Pancreas (tissue), 10 donors: ENCODE results near the gene STRBP. TPM values are rescaled to one million over a fixed set of nuclear protein-coding genes. Genes with fewer than 3 reads are reported as not detected.
A peak's percentile ranks its signal among the peaks of the same experiment; 100 is the strongest.

Source experiments
- ATAC-seq, 4 donors: fragments of 200-7000 bp; cut with Tn5 transposase; one replicate each; pipeline versions ENCODE4 v1.8.0 to v1.9.1; 2020; ENCODE audit warnings: mild to moderate bottlenecking in 4 of 4, moderate library complexity in 4 of 4
- DNase-seq, 6 donors: peaks; one replicate each; pipeline ENCODE4 v3.0.0-alpha.2; 2020
- FAIRE-seq: peaks from 2 replicates; lab custom pipeline; 2012; peaks lifted over from hg19 to GRCh38; lab: Jason Lieb, UNC
- H3K27ac ChIP-seq, 4 donors: fragments of 200-600 bp; sonication (generic); 1 replicate in 3 of 4; 2 replicates in 1 of 4; pipeline versions ENCODE4 v1.5.0 to v1.8.0; 2020
- H3K27me3 ChIP-seq, 4 donors: fragments of 200-600 bp; one replicate each; pipeline ENCODE4 v1.8.0; 2021
- H3K36me3 ChIP-seq, 3 donors: fragments of 200-600 bp; sonication (generic) in 1 of 3; one replicate each; pipeline versions ENCODE4 v1.5.0 to v1.8.0; 2020 to 2021
- H3K4me1 ChIP-seq, 3 donors: fragments of 200-600 bp; one replicate each; pipeline ENCODE4 v1.8.0; 2021
- H3K4me3 ChIP-seq, 4 donors: fragments of 200-600 bp; sonication (generic) in 2 of 4; one replicate each; pipeline versions ENCODE4 v1.5.0 to v1.8.0; 2020 to 2021
- H3K9me3 ChIP-seq, 4 donors: fragments of 200-600 bp; one replicate each; pipeline ENCODE4 v1.8.0; 2021
- WGBS, 2 donors: extraction: QIAGEN DNeasy Blood & Tissue Kit; methylation state at CpG; one replicate each; pipeline ENCODE4 v1.1.7; 2013; 5-methylcytosine and 5-hydroxymethylcytosine counted together
- intact Hi-C, 3 donors: fragments of 100-400 bp; cut with DNase I; formaldehyde crosslinking; loops; one replicate each; pipeline versions ENCODE4 v1.11.1 to v1.14.2; 2022
- polyA plus RNA-seq, 2 donors: library from polyadenylated mRNA; stranded (reverse); fragments of 200-250 nt; gene quantifications; one replicate each; pipeline ENCODE4 v1.2.3, GENCODE V29; 2013
- total RNA-seq, 6 donors: library from RNA; stranded (reverse); fragmentation: NEBNext Ultra II Directional in 4 of 6; extraction: Animal tissue kit (Norgen Biotek cat#: 25700) in 4 of 6; gene quantifications; one replicate each; pipeline versions ENCODE4 v1.2.1 to v1.2.4, GENCODE V29; 2021 to 2023
- TF ChIP-seq, protein P1 (sequence below), 4 donors: fragments of 200-600 bp; sonication (generic) in 3 of 4; IDR thresholded peaks; one replicate each; pipeline versions ENCODE4 v1.5.0 to v1.8.0; 2021; ENCODE audit warnings: antibody characterized with exemption in 4 of 4
- donor health status: healthy with polysubstance abuse.
- donor health status: DM: no; HTN: no; CAD: no; lungs with moderate emphysema.
- donor health status: DM: no; HTN: no; CAD: no.
- donor health status: control.
- donor health status: control.
- donor health status: Bipolar disorder and iron deficiency.
- donor health status: DM: yes; HTN: yes; CAD: no.
- donor health status: DM: no; HTN: no; CAD: no.
- donor health status: DM: no; HTN: no; CAD: no.
- donor health status: DM: yes; HTN: yes; CAD: no.

The STRBP gene
- total and polyA plus RNA-seq, 8 donors: 8.0 to 17.8 (median 12.5) TPM

- intact Hi-C loops: no loop called here
- Histone ChIP-seq H3K36me3 (peaks cover 0 to 9% (median 0%) of the 10 kb centered on the region in 3 donors), H3K27ac (no peak overlapping the region), H3K4me3 (no peak overlapping the region), H3K4me1 (no peaks in the 10 kb centered on the region), H3K27me3 (no peaks in the 10 kb centered on the region), H3K9me3 (no peaks in the 10 kb centered on the region)
- ATAC-seq (no peak), FAIRE-seq (no peak), DNase-seq (no peak)
- WGBS, 2 donors: 93 to 98% methylated on average over 1 of the region's 1 CpG
- TF ChIP-seq, protein P1, sequence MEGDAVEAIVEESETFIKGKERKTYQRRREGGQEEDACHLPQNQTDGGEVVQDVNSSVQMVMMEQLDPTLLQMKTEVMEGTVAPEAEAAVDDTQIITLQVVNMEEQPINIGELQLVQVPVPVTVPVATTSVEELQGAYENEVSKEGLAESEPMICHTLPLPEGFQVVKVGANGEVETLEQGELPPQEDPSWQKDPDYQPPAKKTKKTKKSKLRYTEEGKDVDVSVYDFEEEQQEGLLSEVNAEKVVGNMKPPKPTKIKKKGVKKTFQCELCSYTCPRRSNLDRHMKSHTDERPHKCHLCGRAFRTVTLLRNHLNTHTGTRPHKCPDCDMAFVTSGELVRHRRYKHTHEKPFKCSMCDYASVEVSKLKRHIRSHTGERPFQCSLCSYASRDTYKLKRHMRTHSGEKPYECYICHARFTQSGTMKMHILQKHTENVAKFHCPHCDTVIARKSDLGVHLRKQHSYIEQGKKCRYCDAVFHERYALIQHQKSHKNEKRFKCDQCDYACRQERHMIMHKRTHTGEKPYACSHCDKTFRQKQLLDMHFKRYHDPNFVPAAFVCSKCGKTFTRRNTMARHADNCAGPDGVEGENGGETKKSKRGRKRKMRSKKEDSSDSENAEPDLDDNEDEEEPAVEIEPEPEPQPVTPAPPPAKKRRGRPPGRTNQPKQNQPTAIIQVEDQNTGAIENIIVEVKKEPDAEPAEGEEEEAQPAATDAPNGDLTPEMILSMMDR (IDR thresholded peaks at IDR 0.05): no peak
These were observed 139.0 kb downstream of the STRBP start for GRCh38 chr9:123129423-123129822.

DNA sequence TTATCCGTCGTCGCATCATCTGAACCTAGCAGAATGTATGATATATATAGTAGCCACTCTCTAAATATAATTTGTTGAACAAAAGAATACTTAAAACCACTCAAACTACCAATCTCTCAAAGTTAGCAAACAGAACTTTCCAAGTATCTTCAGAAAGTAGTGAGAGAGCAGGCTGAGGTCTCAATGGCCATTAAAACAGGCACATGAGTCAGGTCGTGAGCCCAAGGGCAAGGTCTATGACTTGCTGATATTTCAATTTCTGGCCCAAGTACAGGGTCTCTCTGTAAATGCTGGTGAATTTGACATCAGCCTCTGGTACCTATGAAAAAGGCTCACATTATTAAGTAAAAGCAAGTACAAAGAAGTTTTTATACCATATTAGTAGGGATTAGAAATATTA lies 139.8 kb downstream of the STRBP start:
- Histone ChIP-seq H3K36me3 (peaks cover 0 to 9% (median 0%) of the 10 kb centered on the region in 3 donors), H3K27ac (no peak overlapping the region), H3K4me3 (no peak overlapping the region), H3K4me1 (no peaks in the 10 kb centered on the region), H3K27me3 (no peaks in the 10 kb centered on the region), H3K9me3 (no peaks in the 10 kb centered on the region)
- ATAC-seq: no peak
- no peak for FAIRE-seq
- DNase-seq: no peak
- intact Hi-C loops: no loop called here
- TF ChIP-seq, protein P1 (IDR thresholded peaks at IDR 0.05): no peak
- WGBS, 2 donors: 97 to 98% methylated on average over 4 of the region's 4 CpGs

DNA sequence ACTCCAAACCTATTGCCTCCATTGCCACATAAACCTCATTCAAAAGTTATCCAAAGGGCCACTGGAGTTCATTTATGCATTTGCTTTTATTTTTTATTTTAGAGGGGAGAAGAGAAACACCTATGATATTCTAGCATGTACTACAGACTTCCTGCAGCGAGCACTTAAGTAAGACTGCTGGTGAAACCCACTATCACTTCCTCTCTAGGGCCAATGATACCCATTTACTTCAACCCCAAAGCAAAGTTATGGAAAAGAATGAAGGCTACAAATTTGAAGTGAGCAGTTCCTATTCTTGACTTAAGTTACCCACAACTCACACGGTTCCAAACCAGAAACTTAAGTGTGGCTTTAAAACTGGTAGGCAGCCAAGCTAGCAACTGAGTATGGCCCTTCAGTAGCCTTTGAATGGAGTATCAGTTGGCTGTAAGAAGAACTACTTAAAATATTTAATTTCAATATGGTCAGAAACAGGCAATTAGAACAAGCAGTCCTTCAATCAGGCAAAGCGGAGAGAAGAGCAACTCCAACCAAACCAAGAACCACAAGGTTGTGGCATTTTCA lies 140.8 kb downstream of the STRBP start:
- FAIRE-seq: no peak
- TF ChIP-seq, protein P1 (IDR thresholded peaks at IDR 0.05): no peak

GRCh38 chr9:123121457-123121856 lies 146.9 kb downstream of the STRBP start:
- H3K27ac ChIP-seq: no peak overlapping the region
- ATAC-seq: peak in 3 of 4 donors; percentile 32 to 58 (median 40)
- WGBS, 2 donors: 41 to 43% methylated on average over 3 of the region's 3 CpGs
- intact Hi-C loops: no loop called here
- H3K4me3 ChIP-seq: no peak overlapping the region
- TF ChIP-seq, protein P1 (IDR thresholded peaks at IDR 0.05): no peak
- peaks cover 0 to under 1% (median 0%) of the 10 kb centered on the region in 3 donors for H3K36me3 ChIP-seq
- no peaks in the 10 kb centered on the region for H3K4me1 ChIP-seq
- no peak for DNase-seq
- H3K9me3 ChIP-seq: no peaks in the 10 kb centered on the region
- FAIRE-seq: no peak
- H3K27me3 ChIP-seq: no peaks in the 10 kb centered on the region

More for the DNA sequence above, 140.8 kb downstream of the STRBP start:
- peaks cover 0 to 9% (median 0%) of the 10 kb centered on the region in 3 donors for H3K36me3 ChIP-seq
- DNase-seq (no peak), ATAC-seq (no peak)
- no peak overlapping the region for H3K27ac ChIP-seq
- H3K4me3 ChIP-seq: no peak overlapping the region
- H3K9me3 ChIP-seq: no peaks in the 10 kb centered on the region
- no peaks in the 10 kb centered on the region for H3K4me1 ChIP-seq
- H3K27me3 ChIP-seq: no peaks in the 10 kb centered on the region
- WGBS, 2 donors: 95 to 97% methylated on average over 3 of the region's 3 CpGs
- intact Hi-C loops: no loop called here

DNA sequence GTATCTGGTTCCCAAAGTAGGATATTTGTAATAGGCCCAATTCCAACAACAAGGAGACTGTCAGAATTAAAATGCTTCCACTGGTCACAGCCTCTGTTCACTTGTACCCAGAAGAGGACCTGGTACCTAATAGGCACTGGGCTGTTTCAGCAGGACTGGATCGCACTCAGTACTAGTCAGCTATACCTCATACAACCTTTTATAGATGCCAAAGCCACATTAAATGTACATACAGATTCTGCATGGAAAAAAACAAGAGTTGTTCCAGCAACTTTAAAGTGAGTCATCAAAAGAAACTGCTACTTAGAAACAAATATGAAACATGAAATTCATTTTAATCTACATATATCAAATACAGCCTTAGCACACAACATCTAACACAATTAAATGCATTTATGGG lies 147.4 kb downstream of the STRBP start:
- TF ChIP-seq, protein P1 (IDR thresholded peaks at IDR 0.05): no peak
- 97 to 100% methylated on average over 1 of the region's 1 CpG for WGBS, 2 donors
- no peak for FAIRE-seq

More for the DNA sequence above, 147.4 kb downstream of the STRBP start:
- no peaks in the 10 kb centered on the region for H3K4me1 ChIP-seq
- DNase-seq (no peak), ATAC-seq (no peak)
- no peak overlapping the region for H3K27ac ChIP-seq
- H3K9me3 ChIP-seq: no peaks in the 10 kb centered on the region
- H3K27me3 ChIP-seq: no peaks in the 10 kb centered on the region
- no peaks in the 10 kb centered on the region for H3K36me3 ChIP-seq
- no peak overlapping the region for H3K4me3 ChIP-seq
- intact Hi-C loops: no loop called here
